Fibroblast of skin of scalp (primary cell): ENCODE data around the gene PROX2. TPM values are rescaled to one million over a fixed set of nuclear protein-coding genes. Genes with fewer than 3 reads are reported as not detected.

Source experiments
- DNase-seq: peaks from one replicate; pipeline ENCODE4 v3.0.0-alpha.2; 2013
- polyA plus RNA-seq, 2 experiments: library from polyadenylated mRNA; unstranded; fragments of 120-200 nt; gene quantifications; one replicate each; pipeline ENCODE4 v1.2.1, GENCODE V29; 2013; ENCODE audit not compliant: insufficient read length in 2 of 2

Gene PROX2, protein sequence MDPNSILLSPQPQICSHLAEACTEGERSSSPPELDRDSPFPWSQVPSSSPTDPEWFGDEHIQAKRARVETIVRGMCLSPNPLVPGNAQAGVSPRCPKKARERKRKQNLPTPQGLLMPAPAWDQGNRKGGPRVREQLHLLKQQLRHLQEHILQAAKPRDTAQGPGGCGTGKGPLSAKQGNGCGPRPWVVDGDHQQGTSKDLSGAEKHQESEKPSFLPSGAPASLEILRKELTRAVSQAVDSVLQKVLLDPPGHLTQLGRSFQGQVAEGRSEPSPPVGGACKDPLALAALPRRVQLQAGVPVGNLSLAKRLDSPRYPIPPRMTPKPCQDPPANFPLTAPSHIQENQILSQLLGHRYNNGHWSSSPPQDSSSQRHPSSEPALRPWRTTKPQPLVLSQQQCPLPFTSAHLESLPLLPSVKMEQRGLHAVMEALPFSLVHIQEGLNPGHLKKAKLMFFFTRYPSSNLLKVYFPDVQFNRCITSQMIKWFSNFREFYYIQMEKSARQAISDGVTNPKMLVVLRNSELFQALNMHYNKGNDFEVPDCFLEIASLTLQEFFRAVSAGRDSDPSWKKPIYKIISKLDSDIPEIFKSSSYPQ
- polyA plus RNA-seq (2013, experiment 1 of 2; ENCODE audit: insufficient read length) = 0.17 TPM
- polyA plus RNA-seq (2013, experiment 2 of 2; ENCODE audit: insufficient read length) = 0.26 TPM

DNA sequence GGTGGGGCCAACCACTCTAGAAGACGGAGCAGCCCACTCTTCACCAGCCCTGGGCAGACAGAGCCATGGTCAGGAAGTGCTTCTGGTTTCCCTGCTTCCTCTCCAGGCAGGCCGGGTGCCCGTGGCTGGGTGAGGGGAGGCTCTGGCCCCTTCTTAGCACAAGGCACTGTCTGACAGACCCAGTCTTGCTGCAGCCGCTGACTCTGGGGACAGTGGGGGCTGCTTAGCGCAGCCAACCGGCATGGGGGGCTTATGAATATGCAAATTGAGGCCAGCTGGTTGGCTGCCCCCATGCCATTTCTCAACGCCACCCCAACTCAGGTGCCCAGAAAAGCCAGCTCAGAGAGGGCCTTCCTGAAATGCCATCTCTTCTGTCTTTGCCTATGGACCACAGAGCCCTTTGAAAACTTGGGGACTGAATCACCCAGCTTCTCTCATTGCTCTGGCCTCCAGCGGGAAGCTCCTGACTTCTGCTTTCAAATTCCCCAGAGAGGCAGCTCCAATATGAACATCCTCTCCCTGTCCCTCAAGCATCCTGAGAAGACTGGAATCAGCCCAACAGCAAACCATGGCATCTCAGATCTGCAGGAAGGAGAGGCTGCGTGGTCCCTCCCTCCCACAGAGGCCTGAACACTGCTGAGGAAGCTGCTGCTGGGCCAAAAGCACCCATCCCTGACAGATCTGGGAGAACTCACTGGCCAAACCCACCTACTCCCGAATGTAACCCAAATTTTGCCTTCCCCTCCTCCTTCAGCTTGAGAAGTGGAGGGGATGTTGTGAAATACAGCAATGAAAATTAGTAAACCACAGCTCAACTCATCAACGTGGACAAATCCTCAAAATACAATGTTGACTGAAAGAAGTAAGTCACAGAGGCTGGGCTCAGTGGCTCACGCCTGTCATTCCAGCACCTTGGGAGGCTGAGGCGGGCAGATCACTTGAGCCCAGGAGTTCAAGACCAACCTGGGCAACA is at the start of gene PROX2:
TSS of gene PROX2 (minus strand) at position 205 of the 973 bp plus-strand sequence. CDS start 12,311 bp downstream, outside the sequence.
- DNase-seq = peak; percentile 81

DNA sequence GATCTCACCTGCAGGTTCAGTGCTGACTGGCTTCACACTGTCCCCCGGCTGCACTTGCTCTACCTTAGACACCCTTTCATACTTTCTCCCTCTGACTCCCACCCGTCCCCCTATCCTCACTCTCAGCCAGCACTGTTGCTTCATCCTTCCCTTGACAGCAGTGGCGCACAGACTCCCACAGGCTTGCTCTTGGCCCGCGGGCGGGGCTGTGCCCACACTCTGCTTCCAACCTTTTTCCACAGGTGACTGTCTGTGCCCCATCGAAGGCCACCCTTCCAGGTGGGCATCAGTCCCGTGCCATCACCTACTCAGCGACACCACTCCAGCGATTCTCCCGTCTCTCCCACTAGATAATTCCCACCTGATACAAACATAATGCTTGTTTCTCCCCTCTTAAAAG is 48.1 kb upstream of the PROX2 start:
- DNase-seq = no peak

DNA sequence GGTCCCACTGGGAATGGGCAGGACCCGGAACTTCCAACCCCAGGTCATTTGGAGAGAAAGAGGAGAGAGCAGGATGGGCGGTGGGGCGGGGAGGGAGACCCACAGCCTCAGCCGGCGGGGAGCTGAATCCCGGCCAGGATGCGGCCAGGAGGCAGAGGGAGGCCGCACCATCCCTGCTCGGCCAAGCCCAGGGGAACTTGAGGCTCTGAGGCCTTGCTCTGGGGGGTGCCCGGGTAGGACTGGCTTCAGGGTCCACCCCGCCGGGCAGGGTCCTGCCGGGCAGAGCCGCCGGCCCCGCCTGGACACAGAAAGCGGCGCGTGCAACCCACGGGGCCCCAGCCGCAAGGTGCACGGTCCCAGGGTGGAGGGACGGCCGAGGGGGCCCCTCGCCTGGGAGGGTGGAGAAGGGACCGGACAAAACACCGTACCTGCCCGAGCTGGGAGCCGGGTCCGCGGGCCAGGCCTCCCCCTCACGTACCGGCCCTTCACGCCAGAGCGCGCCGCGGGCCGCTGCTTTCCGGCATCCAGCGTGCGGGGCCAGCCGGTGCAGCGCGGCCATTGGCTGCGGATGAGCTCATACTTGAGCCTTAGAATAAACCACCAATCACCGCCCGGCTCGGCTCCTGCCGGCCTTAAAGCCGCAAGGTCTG is 46.9 kb upstream of the PROX2 start, which contains the start of gene RPS6KL1:
TSS of gene RPS6KL1 (minus strand) at position 509 of the 650 bp plus-strand sequence. CDS start 1,719 bp downstream, outside the sequence.
- peak; percentile 65 for DNase-seq

DNA sequence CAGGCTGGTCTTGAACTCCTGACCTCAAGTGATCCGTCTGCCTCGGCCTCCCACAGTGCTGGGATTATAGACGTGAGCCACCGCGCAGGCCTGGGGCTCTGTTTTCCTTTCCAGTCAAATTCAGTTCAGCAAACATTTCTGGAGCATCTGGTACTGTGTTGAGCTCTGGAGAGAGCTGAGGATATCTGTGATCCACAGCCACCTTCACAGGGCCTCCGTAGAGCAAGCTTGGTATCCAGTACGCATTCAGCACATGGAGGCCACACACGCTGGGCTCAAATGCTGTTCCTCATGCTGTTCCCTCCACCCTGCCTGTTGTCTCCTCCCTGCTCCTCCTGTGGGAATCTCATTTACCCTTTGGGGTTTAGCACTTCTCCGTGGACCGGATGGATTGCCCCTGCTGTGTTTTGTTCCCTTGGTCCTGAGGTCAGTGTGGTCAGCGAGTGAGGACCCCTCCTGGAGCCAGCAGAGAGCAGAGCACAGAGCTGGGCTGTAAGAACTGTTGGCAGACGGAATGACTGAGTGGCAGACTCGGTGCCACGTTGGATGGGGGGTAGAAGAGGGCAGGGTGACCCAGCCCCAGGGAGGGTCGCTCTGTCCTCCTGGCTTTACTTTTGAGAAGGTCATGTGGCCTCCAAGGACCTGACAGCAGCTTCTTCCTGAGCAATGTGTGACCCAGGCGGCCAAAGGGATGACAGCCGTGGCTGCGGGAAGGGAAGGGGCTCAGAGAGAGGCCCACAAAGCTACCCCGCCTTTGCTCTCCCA is 46.2 kb upstream of the PROX2 start:
- no peak for DNase-seq

DNA sequence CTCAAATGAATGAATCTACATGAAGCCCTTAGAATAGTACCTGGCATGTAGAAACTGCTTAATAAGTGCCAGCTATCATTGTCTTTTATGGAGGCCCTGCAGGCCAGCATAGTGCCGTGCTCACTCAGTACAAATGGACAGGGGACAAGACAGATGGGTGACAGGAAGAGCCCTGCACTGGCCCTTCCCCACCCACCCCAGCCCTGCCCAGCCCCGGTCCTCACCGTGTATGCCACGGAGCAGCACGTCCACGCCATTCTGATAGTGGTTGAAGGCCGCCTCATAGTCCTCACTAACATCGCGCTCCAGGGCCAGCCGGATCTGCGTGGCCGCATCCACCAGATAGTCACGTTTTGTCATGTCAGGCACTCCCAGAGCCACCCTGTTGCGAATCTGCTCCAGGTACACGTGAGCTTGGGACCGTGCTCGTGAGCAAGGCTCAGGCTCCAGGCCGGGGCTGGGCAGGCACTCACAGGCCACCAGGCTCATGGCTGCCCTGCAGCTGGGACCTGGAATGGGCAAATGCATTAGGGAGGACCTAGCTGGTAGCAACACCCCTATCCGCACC is 45.2 kb upstream of the PROX2 start:
- no peak for DNase-seq

DNA sequence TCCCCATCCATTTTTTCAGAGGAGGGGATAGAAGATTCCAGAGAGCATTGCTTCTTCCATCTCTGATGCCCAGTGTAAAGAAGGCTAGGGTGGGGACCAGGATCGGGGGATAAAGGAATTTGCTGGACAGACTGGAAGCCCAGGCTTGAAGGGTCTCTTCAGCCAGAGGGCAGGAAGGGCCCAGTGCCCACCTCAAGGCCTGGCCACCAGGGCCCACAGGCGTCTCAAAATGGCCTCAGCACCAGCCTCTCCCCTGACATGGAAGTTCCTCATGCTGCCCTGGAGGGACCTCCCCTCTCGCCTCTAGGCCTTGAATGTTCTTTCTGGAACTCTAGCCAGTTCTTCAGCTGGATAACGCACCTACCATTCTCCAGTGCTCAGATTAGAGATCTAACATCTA is 44.3 kb upstream of the PROX2 start:
- DNase-seq = no peak

DNA sequence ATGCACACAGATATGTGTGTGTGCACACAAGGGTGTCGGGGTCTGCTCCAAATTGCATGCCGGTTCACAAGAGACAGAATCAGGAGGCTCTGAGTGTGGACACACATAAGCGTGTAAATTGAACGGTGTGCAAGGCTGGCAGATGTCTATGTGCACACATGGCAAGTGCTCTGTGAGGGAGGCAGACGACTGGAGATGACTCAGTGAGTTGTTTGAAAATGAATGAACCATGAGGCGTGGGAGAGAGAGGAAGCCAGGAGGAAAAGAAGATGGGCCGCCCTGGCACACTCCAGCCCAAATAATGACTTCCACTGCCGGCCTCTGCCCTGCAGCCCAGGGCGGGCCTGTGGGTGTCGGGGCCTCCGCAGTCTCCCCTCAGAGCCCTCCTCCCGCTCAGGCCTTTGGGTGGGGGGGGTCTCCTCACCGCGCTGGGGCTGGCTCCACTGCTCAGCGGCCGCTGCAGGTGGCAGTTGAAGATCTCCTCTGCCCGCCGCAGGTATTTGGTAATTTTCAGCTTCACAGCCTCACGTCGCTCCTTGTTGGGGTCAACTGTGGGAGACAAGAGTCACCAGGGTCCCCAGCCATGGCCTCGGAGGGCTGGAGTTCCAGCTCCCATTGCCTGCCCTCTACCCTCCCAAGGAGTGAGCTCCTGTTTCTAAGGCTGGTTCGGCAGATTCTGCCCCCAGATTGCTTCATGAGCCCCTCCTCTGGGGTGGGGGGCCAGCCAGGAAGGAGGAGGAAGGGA is 43.6 kb upstream of the PROX2 start:
- no peak for DNase-seq

DNA sequence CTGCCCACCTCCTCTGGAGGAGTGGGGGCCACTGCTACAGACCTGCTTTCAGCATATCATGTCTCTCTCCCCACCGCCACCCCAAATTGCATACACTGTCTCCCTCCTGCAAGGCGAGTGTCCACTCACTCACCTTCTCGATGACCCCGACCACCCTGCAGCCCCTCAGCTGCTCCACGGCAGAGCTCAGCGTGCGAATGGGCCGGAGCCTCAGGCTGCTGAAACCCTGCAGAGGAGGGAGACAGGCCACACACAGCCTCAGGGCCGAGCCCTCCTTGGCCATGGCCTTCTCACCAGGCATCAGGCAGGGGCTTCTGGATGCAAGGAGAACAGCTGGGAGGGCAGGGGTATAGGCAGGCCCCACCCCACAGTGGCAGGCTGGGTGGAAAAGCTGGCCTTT is 42.4 kb upstream of the PROX2 start:
- no peak for DNase-seq

DNA sequence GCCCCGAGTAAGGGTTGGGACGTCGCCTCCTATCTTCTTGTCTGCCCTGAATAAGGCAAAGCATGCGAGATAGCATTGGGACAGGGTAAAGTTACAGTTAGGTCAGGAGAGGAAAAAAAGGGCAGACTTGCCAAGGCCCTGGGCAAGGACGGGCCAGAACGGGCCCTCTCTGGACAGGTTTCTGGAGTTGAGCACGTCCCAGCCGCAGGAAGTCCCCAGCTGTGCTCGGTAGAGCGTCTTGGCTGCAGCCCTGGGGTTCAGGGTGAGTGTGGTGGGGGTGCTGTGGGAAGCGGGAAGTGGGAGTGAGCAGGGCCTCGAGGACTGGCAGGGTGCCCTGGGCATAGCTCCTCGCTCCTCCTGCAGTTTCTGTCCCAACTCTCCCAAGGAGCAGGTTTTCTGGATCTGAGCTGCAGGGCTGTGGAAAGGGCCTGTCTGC is 41.7 kb upstream of the PROX2 start:
- DNase-seq = peak; percentile 14

DNA sequence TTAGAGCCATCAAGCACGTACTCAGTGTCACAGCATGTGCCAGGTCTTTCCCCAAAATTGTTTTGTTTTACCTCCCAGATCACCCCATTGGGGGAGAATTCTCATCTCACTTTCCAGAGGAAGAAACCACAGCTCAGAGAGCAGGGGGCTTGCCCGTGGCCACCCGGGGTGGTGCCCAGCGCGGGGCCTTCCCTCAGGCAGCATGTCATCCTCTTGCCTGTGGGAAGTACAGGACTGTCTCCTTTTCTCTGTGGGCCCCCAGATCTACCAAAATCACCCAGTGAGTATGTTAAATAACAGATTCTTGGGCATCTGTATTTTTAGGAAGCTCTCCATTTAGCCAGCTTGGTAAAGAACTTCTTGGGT is 41.2 kb upstream of the PROX2 start:
- no peak for DNase-seq

DNA sequence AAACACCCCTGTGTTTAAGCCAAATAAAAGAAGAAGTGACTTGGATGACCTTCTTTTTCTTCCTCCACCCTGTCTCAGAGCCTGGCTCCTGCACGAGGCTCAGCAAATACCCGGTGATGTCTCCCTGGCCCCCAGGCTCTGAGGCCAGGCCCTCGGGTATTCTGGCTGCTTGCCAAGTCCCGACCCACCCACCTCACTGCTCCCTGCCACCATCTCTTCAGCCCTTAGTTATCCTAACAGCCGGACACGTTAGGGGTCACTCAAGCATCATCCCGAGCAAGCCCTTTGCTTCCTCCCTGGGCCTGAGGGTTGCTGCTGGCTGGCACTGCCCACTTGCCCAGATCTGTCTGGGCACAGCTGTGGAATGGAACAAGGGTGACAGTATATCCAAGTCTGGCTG is 39.9 kb upstream of the PROX2 start:
- no peak for DNase-seq

DNA sequence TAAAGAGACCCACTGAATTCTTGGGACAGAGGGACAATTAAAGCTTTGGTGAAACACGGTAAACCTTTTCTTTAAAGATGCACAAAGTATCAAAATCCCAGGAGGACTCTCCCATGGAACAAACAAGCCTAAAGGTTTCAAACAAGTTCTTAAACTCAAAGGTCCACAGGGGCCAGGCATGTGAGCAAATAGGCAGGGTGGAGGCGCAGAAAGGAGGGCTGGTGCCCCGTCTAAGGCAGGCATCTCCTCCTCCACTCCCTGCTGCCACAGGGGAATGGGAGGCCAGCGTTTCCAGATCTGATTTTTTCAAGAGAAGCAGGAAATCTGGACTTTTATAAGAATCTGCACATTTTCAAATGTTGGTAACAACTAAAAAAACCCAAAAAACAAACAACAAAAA is 39.5 kb upstream of the PROX2 start:
- DNase-seq = no peak

DNA sequence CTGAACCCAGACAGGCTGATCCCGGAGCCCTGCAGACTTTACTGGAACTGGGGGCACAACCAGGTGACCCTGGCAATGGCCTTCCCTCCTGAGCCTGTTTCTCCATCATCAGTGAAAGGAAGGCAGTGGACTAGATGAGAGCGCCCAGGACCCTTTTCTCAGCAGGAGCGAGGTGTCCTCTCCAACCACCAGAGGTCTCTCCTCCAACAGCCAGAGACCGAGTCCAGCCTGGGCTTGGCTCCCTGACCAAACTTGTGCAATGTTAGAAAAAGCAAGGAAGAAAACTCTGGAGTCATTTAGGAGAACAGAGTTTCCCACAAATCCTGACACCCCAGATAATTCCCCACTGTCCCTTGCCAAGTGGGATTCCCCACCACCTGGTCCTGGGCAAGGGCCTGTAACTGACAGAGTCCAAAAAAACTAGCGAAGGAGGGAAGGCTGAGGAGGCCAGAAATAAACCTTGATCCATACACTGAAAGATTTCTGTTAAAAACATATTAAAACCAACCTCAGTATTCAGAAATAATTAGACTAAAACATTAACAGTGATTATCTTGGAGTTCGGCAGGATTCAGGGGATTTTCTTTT is 38.1 kb upstream of the PROX2 start:
- DNase-seq = peak; percentile 76

DNA sequence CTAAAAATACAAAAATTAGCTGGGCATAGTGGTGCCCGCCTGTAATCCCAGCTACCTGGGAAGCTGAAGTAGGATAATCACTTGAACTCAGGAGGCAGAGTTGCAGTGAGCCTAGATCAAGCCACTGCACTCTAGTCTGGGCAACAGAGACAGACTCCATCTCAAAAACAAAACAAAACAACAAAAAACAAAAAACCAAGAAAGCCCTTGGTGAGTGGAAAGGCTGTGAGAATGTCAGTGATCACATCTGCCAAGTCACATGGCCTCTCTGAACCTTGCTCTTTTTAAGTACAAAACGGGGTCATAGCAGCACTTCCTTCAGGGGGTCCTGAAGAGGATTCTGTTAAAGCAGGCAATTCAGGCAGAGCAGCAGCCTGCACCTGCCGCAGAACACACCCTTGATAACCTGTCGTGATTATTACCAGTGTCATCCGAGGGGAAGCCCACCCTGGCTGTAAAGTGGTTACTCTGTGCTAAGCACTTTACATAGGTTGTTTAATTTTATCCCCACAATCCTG is 37.5 kb upstream of the PROX2 start:
- DNase-seq = no peak

DNA sequence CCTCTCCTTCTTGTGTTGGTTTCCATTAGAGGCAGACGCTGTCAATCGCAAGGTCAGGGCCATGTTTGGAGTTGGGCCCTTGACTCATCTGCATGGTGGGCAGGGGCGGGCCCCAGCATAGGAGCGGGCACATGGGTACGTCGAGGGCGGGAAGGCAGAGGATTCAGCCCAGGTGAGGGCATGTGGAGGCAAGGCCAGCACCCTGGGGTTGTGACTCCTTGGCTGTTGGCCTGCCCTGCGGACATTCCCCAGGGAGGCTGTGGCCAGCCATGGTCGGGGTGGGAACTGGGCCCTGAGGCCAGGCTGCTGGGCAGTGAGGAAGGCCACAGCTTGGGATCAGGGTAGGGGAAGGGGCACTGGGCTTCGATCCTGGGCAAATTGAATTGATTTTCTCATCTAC is 36.9 kb upstream of the PROX2 start:
- no peak for DNase-seq

DNA sequence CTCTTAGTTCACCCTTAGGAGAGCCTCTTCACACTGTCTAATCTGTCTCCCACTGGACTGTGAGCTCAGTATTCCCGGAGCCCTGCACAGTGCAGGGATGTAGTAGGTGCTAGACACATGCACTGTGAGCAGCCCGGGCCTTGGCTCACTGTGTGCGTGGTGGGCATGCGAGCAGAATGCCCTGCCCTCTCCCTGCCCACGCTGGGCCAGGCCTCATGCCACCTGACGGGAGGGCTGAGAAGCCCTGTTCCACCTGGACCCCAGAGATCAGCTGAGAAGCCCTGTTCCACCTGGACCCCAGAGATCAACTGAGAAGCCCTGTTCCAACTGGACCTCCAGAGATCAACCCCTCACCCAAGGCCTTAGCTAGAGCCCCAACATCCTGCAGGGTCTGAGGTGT is 36.2 kb upstream of the PROX2 start:
- no peak for DNase-seq

DNA sequence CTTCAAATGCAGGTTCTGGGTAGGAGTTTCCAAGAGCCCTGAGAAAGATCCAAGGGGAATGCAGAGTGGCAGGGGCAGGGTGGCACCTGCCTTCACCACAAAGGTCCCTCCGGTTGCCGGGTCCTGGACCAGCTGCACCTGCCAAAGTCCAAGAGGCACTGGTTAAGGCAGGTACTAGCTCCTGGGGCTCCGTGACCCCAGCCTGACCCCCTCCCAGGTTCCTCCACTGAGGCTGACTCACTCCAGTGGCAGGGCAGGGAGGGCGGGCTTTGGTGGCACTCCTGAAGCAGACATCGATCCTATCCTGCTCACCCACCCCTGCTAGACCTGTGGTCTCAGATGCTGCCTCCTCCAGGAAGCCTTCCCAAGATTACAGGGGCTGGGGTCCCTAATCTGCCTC is 35.8 kb upstream of the PROX2 start:
- DNase-seq = no peak

DNA sequence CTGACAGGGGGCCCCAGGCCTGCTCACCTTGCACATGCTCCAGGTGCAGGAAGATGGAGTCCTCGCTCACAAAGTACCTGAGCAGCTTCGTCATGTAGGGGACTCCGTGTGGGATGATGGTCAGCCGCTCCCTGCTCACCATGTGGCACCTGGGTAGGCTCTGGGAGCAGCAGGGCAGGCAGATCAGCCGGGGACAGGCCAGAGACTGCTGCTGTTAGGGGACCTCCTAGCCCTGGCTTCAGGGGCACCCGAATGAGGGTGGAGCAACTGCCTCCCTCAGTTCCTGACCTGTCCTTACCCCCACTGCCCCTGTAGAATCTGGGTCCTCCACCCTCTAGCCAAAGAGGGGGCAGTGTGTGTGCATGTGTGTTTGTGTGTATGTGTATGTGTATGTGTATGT is 35.3 kb upstream of the PROX2 start:
- no peak for DNase-seq

DNA sequence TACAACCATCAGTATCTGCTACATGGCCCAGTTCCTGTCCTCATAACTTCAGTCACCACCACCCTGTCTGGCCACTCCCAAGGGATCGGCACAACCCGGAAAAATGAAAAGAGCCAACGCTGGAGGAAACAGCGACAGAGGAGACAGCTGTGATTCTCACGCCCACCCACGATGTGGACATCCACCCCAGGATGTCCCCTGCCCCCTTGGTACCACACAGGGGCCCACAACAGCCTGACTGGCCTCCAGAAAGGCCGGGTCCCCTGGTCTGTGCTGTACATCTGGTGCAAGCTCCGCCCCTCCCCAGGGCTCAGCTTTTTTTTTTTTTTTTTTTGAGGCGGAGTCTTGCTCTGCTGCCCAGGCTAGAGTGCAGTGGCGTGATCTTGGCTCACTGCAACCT is 34.6 kb upstream of the PROX2 start:
- no peak for DNase-seq

DNA sequence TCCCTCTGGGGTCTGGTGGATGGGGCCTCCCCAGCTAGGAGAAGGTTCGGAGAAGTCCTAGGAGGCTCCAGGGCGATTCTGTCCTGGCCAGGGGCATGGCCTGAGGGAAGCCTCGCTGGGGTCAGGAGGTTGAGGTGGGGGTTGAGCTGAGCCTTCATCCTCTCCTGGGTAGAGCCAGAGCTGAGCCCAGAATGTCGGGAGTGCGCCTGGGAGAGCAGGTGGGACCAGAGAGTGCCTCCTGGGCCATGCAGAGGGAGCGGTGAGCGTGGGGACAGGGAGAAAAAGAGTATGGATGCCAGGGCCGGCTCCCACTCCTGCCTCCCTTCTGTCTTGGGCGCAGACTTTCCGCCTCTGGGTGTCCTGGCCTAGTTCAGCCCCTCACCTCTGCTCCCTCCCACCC is 34.0 kb upstream of the PROX2 start:
- DNase-seq = no peak
